K562 (cell line): ENCODE data around the gene ODF4. TPM values are rescaled to one million over a fixed set of nuclear protein-coding genes. Genes with fewer than 3 reads are reported as not detected.

Source experiments
- CBX2 ChIP-seq: fragments of 200-600 bp; sonication (generic); IDR thresholded peaks from one replicate; pipeline ENCODE4 v1.6.1; 2012; ENCODE audit warnings: mild to moderate bottlenecking, low read length, inconsistent platforms; ENCODE audit not compliant: insufficient read depth, poor library complexity, severe bottlenecking
- DPF2 ChIP-seq: fragments of 450-650 bp; IDR thresholded peaks from 2 replicates; pipeline ENCODE4 v1.6.1; 2016
- EGR1 ChIP-seq: fragments of 450-650 bp; conservative IDR thresholded peaks from 2 replicates; pipeline ENCODE4 v1.6.1; 2017; ENCODE audit warnings: mild to moderate bottlenecking
- EP400 ChIP-seq: fragments of 450-650 bp; IDR thresholded peaks from 2 replicates; pipeline ENCODE4 v1.6.1; 2017; ENCODE audit warnings: antibody characterized with exemption, mild to moderate bottlenecking, moderate library complexity
- GABPA ChIP-seq: fragments of 200-800 bp; sonication (Bioruptor generic); conservative IDR thresholded peaks from 2 replicates; pipeline ENCODE4 v1.6.1; 2016; ENCODE audit warnings: low read depth, missing genetic modification characterization, missing compliant biosample characterization
- HIVEP1 ChIP-seq: fragments of 250-450 bp; sonication (Bioruptor Pico); IDR thresholded peaks from 2 replicates; pipeline ENCODE4 v1.4.0; 2020; ENCODE audit warnings: mild to moderate bottlenecking
- KLF10 ChIP-seq: fragments of 250-450 bp; sonication (Bioruptor Pico); IDR thresholded peaks from 2 replicates; pipeline ENCODE4 v1.6.1; 2021; ENCODE audit warnings: matching md5 sums
- LCOR ChIP-seq: sonication (generic); formaldehyde crosslinking; IDR thresholded peaks from 2 replicates; pipeline ENCODE4 v1.8.0; 2022; ENCODE audit warnings: mild to moderate bottlenecking, missing genetic modification reagents
- MBD2 ChIP-seq: sonication (generic); IDR thresholded peaks from 2 replicates; pipeline ENCODE4 v1.6.1; 2016; ENCODE audit warnings: low read depth, borderline replicate concordance
- NFE2 ChIP-seq: IDR thresholded peaks from 2 replicates; pipeline ENCODE4 v1.6.1; 2014; ENCODE audit warnings: antibody characterized with exemption, low read depth
- NR1H2 ChIP-seq: sonication (generic); formaldehyde crosslinking; IDR thresholded peaks from 2 replicates; pipeline ENCODE4 v1.4.0; 2020; ENCODE audit warnings: mild to moderate bottlenecking, missing genetic modification reagents
- RBM15 ChIP-seq: fragments of 200-400 bp; formaldehyde crosslinking; IDR thresholded peaks from 2 replicates; pipeline ENCODE4 v1.6.1; 2018; ENCODE audit warnings: mild to moderate bottlenecking, low read length, moderate library complexity; ENCODE audit not compliant: insufficient read depth
- SIX5 ChIP-seq, 2 experiments: IDR thresholded peaks; 2 replicates each; pipeline ENCODE4 v1.6.1; 2011; ENCODE audit warnings: low read length in 2 of 2, borderline replicate concordance in 1 of 2, low read depth in 1 of 2, mild to moderate bottlenecking in 1 of 2, moderate library complexity in 1 of 2; ENCODE audit not compliant: insufficient read depth in 1 of 2
- SREBF2 ChIP-seq: sonication (generic); formaldehyde crosslinking; IDR thresholded peaks from 2 replicates; pipeline ENCODE4 v1.4.0; 2020; ENCODE audit warnings: mild to moderate bottlenecking, missing genetic modification reagents
- STAT5B ChIP-seq: fragments of 250-450 bp; sonication (Bioruptor Pico); IDR thresholded peaks from 2 replicates; pipeline ENCODE4 v1.8.0; 2021; ENCODE audit warnings: mild to moderate bottlenecking, inconsistent platforms
- TAL1 ChIP-seq: fragments of 450-650 bp; IDR thresholded peaks from 2 replicates; pipeline ENCODE4 v1.6.1; 2016; ENCODE audit warnings: mild to moderate bottlenecking
- TEAD1 ChIP-seq, 2 experiments: fragments of 450-650 bp in 1 of 2; sonication (generic) in 1 of 2; formaldehyde crosslinking; IDR thresholded peaks; 2 replicates each; pipeline versions ENCODE4 v1.4.0 to v1.8.0; 2020 to 2022; ENCODE audit warnings: mild to moderate bottlenecking in 2 of 2, missing genetic modification reagents in 1 of 2
- ZBTB34 ChIP-seq: fragments of 250-450 bp; sonication (Bioruptor Pico); IDR thresholded peaks from 2 replicates; pipeline ENCODE4 v1.8.0; 2021; ENCODE audit warnings: mild to moderate bottlenecking, moderate library complexity
- ZKSCAN8 ChIP-seq: fragments of 200-800 bp; sonication (Bioruptor generic); IDR thresholded peaks from 2 replicates; pipeline ENCODE4 v1.6.1; 2016; ENCODE audit warnings: missing genetic modification characterization, missing compliant biosample characterization
- ZNF175 ChIP-seq: fragments of 200-800 bp; sonication (Bioruptor generic); IDR thresholded peaks from 2 replicates; pipeline ENCODE4 v1.6.1; 2016; ENCODE audit warnings: low read depth, mild to moderate bottlenecking, missing genetic modification characterization, missing compliant biosample characterization
- ZNF41 ChIP-seq: fragments of 250-450 bp; sonication (Bioruptor Pico); conservative IDR thresholded peaks from 2 replicates; pipeline ENCODE4 v1.4.0; 2020; ENCODE audit warnings: mild to moderate bottlenecking
- polyA plus RNA-seq, 8 experiments: library from polyadenylated mRNA; depleted of rRNA in 4 of 8; stranded (reverse) in 5 of 8; unstranded in 3 of 8; fragments of >200 nt; fragmentation: Nextera tagmentation in 2 of 8; fragmentation: Illumina TruSeq in 1 of 8; extraction: Ambion mirVana in 2 of 8; extraction: Trizol in 1 of 8; gene quantifications; 2 replicates each; pipeline versions ENCODE4 v1.2.1 to v1.2.3, GENCODE V29; 2011 to 2014; ENCODE audit warnings: inconsistent platforms in 1 of 8, missing spikeins in 1 of 8
- total RNA-seq, 7 experiments: library from RNA; depleted of rRNA in 6 of 7; stranded (reverse); fragments of >200 nt in 6 of 7; fragmentation: Illumina TruSeq in 2 of 7; extraction: Trizol in 2 of 7; gene quantifications; 2 replicates each; pipeline versions ENCODE4 v1.2.1 to v1.2.3, GENCODE V29; 2011 to 2021; ENCODE audit warnings: low replicate concordance in 1 of 7
- TF ChIP-seq, protein P1 (sequence below): sonication (generic); formaldehyde crosslinking; IDR thresholded peaks from 2 replicates; pipeline ENCODE4 v1.8.1; 2022; ENCODE audit warnings: missing genetic modification reagents

ODF4 gene
- total and polyA plus RNA-seq, 9 of the 15 experiments (the other 6 are each of a cell fraction or from before 2014, with no cell fraction given), result not detected

- TF ChIP-seq ZNF175 (CRISPR knock-in tag), result no peak
- TF ChIP-seq ZBTB34, result no peak
- no peak for TF ChIP-seq CBX2
- no peak for TF ChIP-seq KLF10
- no peak for TF ChIP-seq TAL1
- no peak for TF ChIP-seq GABPA (tag)
- TF ChIP-seq SREBF2 (CRISPR knock-in tag), result no peak
- TF ChIP-seq EGR1, result 0 out of 2 replicates have a peak, but pooled peaks have one; percentile 25
- no peak for TF ChIP-seq SIX5 (IDR thresholded peaks at IDR 0.05; ENCODE audit: borderline replicate concordance in 1 of 2, insufficient read depth in 1 of 2, low read depth in 1 of 2, low read length in 2 of 2)
- no peak for TF ChIP-seq STAT5B
- no peak for TF ChIP-seq RBM15
- no peak for TF ChIP-seq ZKSCAN8 (CRISPR knock-in tag)
- TF ChIP-seq LCOR, result no peak
- no peak for TF ChIP-seq EP400
- TF ChIP-seq MBD2, result no peak
- TF ChIP-seq, protein P1, sequence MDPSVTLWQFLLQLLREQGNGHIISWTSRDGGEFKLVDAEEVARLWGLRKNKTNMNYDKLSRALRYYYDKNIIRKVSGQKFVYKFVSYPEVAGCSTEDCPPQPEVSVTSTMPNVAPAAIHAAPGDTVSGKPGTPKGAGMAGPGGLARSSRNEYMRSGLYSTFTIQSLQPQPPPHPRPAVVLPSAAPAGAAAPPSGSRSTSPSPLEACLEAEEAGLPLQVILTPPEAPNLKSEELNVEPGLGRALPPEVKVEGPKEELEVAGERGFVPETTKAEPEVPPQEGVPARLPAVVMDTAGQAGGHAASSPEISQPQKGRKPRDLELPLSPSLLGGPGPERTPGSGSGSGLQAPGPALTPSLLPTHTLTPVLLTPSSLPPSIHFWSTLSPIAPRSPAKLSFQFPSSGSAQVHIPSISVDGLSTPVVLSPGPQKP (CRISPR knock-in tag), result no peak
- no peak for TF ChIP-seq NR1H2 (CRISPR knock-in tag)
- TF ChIP-seq TEAD1 (CRISPR knock-in tag; IDR thresholded peaks at IDR 0.05), result no peak
- TF ChIP-seq DPF2, result peak; percentile 31; the same call in 1 of the 2 replicates
- TF ChIP-seq ZNF41 (CRISPR knock-in tag), result no peak
- TF ChIP-seq NFE2, result peak; percentile 46; the same call in 1 of the 2 replicates
- no peak for TF ChIP-seq HIVEP1 (CRISPR knock-in tag)
Measured at GRCh38 chr17:8359769-8360168, 20.1 kb downstream of the ODF4 start (continued).
